ENCODE results near the gene ACTL8.

ACTL8 gene

DNA sequence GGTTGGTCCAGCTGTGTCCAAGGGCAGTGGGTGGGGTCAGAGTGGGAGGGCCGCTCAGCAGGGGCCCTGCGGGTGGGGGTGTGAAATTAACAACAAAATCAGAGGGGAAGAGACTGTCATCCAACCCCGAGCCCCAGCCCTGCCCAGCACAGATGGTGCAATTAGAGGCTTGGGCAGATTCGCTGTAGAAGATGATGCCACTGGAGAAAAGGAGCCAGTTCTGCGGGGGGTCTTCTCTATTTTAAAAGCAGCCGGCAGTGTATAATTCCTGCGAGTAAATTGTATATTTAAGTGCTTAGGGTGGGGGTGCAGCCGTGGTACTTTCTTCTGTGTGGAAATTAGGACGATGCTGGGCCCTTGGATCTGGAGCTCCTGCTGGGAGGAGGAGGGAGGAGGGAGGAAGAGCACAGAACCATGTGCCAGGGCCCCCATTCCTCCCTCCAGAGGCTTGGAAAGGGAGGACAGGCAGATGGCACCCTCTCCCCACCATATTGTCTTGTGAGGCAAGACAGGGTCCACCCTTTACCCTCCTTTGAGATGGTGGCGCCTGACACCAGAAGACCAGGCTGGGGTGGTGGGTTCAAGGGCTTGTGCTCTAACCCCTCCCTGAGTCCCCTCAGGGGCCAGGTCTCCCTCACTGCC is 89.2 kb downstream of the ACTL8 start:
- no peak for DNase-seq (ENCODE audit: low read depth in 2 of 2)

DNA sequence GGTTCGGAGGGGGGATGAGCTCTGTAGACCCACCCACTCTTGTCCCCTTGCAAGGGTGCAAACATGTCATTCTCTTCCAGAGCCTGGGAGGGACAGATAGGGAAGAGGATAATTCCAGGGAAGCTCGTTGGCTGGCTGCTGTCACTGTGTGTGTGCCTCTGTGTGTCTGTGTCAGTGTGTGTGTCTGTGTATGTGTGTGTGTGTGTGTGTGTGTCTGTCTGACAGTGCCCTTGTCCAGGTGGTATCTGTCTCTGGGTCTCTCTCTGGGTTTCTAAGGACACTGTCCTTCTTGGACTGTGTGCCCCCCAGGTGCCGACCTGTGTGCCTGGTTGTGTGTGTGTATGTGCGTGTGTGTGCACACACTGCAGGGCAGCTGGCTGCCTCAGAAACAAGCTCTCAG is 90.5 kb downstream of the ACTL8 start:
- no peak for DNase-seq (ENCODE audit: low read depth in 2 of 2)

DNA sequence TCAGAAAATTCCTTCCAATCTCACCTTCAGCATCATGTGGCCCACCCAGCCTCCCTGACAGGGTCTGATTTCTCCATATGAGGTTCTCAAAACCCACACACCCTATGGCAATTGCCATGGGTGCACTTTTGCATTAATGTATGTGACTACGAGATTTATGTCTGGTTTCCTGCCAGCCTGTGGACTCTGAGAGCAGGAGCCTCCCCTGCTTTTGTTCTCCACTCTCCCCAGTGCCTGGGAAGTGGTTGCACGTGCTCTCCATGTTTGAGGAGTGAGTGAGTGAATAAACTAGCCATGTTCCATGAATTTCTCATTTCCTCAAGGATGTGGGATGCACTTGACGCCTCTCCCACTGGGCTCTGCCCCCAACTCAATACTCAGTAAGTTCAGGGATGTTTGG is 91.2 kb downstream of the ACTL8 start:
- no peak for DNase-seq (ENCODE audit: low read depth in 2 of 2)

DNA sequence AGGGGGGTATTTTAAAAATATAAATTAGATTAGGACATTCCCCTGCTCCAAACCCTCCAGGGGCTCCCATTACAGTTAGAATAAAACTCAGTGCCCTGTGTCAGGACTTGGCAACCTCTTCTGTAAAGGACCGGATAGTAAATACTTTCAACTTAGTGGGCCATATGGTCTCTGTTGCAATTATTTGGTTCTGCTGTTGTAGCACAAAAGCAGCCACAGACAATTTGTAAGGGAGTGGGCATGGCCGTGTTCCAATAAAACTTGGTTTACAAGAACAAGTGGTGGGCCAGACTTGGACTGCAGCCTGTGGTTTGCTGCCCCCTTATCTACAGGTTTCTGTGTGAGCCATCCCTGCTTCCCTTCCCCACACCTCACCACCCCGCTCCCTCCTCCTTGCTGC is 92.0 kb downstream of the ACTL8 start:
- no peak for DNase-seq (ENCODE audit: low read depth in 2 of 2)

DNA sequence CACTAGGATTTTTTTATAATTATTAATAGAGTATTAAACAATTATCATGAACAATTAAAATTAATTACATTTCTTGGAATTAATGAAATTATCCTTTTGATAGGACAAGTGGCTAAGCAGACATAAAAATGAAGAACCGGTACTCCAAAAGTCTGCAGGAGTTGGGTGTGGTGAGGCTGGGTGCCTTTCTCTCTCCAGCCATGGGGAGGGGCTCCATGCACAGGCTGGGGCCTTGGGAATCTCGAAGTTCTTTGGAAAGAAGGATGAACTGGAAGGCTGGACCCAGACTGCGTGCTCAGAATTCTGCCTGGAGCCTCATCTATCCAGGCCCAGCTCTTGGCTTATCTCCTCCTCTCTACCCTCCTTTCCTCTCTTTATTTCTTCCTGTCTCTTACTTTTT is 94.1 kb downstream of the ACTL8 start:
- no peak for DNase-seq (ENCODE audit: low read depth in 2 of 2)

DNA sequence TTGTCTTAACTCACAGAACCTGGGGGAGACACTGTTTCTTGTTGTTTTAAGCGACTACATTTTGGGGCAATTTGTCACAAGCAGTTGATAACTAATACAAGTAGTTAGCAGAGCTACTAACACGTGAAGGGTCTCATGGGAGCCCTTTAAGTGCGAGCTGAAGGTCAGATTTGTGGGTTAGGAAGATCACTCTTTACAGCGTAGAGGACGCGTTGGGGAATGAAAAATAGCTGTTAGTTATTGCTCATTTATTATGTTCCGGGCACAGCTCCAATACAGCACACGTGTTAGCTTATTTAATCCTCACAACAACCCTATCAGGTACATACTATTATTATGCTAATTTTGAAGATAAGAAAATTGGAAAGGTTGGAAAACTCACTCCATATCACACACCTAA is 95.9 kb downstream of the ACTL8 start:
- DNase-seq (ENCODE audit: low read depth in 2 of 2), result no peak

DNA sequence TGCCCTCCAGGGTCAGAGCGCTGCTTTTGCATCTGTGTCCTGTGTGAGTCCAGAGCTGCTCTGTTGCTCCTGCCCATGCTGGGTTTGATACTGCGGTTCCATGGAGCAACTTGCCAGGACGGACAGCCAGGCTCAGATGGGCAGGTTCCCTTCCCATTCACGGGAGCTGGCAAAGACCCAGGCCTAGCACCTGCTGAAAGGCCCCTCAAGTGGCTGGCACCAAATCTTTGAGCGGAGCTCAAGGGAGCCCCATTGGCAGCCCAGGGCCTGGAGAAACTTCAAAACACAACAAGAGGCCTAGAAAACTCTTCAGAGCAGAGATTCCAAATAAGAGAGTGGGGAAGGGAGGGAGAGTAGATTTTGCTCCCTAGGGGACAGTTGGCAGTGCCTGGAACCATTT is 97.2 kb downstream of the ACTL8 start:
- no peak for DNase-seq (ENCODE audit: low read depth in 2 of 2)

DNA sequence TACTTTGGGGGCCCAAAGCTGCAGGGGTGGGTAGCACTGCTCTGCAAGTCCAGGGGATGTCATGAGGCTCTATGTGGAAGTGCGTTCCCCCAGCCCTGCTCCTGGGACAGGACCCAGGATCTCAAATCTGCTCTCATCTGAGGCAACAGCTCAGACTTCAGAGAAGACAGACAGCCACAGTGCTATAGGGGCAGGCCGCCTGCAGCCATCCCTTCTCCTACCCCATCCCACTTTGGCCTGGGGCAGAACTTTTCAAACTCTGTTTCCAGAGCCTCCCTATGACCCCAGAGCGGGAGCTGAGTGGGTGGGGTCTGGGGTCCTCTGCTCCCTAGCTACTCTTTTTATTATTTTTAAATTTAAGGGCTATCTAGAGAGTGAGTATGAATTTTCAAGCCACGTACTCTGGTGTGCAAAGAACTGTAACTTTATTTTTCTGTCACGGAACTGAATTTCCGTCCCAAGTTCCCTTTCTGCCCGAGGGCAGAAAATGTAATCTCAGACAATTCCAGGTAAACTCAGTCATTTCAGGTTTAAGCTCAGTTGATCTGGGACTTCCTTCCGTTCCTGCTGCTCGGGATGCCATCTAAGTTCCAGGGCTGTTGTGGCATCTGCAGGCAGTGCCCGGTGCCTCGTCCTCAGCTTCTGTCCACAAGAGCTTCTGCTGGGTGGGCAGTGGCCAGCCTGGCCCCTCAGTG is 98.3 kb downstream of the ACTL8 start:
- DNase-seq (ENCODE audit: low read depth in 2 of 2), result no peak

DNA sequence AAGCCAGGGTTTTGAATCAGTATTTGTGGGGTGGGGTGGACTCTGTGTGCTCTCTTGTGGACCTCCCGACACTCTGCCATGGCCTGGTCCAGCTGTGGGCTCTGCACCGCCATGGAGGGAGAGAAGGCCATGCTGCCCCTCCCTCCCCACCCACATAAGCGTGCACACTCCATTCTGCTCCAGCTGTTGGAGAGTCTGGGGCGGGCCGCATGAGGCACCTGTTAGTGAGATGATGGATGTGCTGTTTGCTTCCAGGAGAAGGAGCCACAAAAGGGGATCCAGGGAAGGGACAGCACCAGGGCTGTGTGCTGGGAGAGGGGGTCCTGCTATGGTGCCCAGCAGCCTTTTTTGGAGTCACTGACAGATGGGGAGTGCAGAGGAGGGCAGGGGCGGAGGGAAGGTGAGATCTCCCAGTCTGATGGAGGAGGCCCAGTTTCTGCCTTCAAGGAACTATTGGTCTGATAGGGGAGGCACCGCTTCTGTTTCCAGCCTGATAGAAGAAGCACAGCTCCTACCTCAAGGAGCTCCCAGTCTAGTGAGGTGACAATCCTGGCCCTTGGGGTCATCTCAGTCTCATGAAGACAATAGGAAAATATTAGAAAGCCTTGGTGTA is 101.5 kb downstream of the ACTL8 start:
- DNase-seq (ENCODE audit: low read depth in 2 of 2), result no peak

DNA sequence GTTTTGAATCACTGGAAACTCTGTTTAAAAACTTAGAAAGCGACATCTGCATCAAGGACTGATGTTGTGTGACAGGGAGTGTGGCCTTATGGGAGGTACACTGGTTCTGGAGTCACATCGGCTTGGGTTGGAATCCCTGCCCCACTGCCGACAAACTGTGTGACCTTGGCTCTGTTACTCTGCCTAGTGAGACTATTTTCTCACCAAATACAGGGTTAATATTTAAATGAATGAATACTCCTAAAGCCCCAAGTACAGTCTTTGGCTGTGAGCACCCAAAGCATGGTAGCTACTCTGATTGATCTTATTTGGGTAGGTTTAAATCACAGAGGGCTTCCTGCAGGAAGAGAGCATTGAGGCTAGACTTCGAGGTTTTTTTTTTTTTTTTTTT is 102.0 kb downstream of the ACTL8 start:
- DNase-seq (ENCODE audit: low read depth in 2 of 2), result no peak

DNA sequence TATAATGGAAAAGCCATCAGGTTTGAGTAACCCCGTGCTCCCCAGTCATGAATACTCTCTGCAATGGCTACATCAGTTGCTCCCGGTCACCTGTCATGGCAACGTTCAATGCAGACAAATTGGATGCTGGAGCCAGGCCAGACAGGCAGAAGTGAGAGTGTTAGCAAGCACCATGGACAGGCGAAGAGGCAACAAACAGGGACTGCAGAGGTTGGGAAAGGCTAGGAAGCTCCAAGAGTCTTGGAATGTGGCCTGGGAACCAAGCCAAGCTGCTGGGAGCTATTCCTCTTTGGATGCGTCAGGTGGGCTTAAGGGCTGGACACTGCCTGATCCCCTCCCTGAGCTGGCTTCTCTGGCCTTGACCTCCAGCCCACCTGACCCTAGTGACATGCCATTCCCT is 102.9 kb downstream of the ACTL8 start:
- no peak for DNase-seq (ENCODE audit: low read depth in 2 of 2)

DNA sequence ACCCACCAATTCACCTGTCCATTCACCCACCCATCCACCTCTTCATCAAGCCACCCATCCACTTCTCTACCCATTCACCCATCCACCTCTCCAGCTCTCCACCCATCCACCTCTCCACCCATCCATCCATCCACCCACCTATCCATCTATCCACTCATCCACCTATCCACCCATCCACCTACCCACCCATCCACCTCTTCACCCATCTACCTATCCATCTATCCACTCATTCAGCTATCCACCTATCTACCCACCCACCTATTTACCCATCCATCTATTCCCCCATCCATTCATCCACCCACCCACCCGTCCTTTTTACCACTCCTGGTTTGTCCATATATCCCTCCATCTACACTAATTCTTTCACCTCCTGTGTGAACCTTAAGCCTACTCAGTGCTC is 105.7 kb downstream of the ACTL8 start:
- no peak for DNase-seq (ENCODE audit: low read depth in 2 of 2)

DNA sequence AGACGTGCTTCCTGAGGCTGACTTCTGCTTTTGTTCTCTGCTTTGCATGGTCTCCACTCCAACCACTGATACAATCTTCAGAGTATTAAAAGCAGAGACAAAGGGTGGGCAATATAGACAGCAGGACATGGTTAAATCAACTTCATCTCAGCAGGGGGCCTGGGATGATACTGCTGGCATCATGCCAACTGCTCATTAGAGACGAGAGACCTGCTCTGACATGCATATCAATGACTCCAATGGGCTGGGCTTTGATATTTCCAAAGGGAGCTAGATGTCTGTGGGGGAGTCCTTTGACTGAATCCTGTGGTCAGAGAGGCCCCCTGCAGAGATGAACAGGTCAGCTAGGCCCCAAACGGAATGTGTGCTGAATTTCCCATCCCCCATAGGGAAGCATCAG is 106.6 kb downstream of the ACTL8 start:
- DNase-seq (ENCODE audit: low read depth in 2 of 2), result no peak

DNA sequence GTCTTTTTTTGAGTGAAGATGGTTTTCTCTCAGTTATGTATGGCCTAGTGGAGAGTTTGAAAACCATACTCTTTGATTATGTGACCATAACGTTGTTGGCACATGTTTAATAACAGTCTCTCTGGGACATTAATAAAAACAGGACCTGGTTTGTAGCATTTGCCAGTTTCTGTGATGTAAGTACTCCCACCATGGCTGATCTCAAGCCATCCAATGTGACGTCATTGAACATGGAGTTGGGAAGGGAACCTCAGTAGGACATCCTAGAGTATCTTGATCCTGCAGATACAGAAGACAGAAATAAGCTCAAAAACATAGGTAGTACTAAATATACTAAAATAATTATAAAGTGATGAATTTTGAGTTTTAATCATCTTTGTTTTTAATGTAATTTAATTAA is 107.0 kb downstream of the ACTL8 start:
- DNase-seq (ENCODE audit: low read depth in 2 of 2), result no peak

DNA sequence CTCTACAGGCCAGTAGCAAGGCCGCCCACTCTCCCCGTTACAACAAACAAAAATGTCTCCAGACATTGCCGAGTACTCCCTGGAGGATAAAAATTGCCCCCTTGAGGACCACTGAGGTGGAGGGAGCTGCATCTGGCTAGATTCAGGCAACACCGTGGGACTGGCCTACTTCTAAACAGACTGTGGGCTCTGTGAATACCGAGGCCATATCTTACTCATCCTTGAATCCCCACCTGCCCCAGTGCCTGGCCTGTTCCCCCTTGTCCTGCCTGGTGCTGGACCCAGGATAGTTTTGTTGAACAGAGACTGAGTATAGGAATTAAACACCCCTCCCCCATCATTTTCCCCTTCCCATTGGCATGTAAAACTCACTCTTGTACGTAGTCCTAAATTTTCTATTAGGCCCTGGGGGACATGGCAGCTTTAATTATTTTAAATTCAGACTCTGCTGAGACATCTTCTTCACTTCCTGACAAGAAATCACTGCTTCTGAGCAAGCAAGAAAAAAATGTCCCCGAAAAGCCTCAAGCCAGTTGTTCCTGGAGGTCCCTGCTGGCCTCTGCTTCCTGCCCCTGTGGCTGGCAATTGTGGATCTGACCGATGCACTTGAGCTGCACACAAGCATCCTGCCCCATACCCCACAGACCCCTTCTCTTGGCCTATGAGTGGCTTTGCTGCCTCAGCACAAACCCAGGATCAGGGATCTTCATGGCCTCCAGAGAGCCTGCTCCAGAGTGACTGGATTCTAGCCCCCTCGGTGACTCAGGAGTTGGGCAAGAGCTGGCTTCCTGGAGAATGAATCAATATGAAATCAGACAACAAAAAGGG is 111.0 kb downstream of the ACTL8 start:
- no peak for DNase-seq (ENCODE audit: low read depth in 2 of 2)

DNA sequence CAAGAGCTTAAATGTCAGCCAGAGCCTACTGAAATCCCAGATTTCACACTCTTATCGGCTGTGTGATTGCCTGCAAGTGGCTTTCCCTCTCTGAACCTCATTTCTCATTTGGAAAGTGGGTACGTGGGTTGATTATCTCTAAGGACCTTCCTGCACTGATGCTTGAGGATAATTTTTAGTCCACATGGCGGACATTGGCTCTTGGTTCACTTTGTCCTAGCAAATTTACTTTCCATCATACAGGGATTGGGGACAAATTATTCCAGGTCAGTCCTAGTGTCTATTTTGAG is 111.6 kb downstream of the ACTL8 start:
- no peak for DNase-seq (ENCODE audit: low read depth in 2 of 2)

DNA sequence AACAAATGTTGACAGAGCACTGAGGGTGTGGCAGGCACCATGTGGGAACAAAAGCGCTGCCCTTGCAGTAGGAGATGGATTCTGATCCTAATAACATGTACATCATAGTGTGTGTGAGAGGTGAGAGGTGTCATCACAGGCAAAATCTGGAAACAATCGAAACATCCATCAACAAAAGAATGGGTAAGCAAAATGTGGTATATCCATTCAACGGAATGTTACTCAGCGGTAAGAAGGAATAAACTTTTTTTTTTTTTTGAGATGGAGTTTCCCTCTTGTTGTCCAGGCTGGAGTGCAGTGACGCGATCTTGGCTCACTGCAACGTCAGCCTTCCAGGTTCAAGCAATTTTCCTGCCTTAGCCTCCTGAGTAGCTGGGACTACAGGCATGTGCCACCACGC is 112.3 kb downstream of the ACTL8 start:
- DNase-seq (ENCODE audit: low read depth in 2 of 2), result no peak

DNA sequence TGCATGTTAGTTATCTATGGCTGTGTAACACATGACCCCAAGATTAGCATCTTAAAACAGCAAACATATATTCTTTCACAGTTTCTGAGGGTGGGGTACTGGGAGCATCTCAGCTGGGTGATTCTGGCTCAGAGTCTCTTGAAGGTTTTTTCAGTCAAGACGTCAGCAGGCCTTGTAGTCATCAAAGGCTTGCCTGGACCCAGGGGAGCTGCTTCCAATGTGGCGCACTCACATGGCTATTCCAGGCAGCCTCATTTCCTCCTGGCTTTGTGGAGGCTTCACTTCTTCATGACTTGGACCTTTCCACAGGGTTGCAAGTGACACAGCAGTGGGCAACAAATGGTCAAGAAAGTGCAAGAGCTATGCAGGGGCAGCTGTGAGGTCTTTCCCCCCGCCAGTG is 114.7 kb downstream of the ACTL8 start:
- DNase-seq (ENCODE audit: low read depth in 2 of 2), result no peak

DNA sequence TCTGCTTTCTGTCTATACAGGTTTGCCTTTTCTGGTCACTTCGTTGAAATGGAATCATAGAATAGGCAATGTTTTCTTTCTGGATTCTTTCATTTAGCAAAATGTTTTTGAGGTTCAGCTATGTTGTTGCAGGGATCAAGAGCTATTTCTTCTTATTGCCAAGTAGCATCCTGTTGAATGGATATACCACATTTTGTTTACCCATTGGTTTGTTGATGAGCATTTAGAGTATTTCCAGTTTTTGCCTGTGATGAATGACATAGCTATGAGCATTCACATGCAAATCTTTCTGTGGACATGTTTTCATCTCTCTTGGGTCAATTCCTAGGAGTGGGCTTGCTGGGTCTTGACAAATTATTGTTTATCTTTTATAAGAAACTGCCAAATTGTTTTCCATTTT is 115.5 kb downstream of the ACTL8 start:
- DNase-seq (ENCODE audit: low read depth in 2 of 2), result no peak

DNA sequence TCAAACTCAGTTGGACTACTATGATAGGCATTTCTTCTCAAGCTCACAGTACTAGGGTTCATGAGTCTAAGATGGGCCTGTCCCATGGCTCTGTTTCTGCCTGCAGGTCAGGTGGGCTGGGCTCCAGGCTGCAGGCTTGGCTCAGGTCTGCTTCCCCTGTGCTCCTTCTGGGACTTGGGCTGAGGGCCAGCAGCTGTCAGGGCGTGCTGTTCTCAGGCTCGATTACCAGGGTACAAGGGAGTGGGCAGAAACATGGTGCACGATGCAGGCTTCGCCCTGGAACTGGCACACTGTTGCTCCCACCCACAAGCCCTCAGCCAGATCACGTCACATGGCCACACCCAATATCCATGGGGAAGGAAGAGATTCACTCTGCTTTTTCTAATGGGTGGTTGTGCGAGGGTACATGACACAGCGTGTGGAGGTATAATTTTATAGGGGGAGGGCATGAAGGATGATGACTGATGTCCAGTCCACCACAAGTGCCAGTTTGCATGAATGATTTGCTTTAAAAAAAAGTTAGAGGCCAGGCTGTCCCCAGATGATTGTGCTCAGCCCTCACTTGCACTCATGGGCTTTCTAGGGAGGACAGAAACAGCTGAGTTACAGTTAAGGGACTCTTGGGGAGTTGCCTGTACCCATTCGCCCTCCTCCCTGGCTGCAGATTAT is 118.0 kb downstream of the ACTL8 start:
- no peak for DNase-seq (ENCODE audit: low read depth in 2 of 2)

DNA sequence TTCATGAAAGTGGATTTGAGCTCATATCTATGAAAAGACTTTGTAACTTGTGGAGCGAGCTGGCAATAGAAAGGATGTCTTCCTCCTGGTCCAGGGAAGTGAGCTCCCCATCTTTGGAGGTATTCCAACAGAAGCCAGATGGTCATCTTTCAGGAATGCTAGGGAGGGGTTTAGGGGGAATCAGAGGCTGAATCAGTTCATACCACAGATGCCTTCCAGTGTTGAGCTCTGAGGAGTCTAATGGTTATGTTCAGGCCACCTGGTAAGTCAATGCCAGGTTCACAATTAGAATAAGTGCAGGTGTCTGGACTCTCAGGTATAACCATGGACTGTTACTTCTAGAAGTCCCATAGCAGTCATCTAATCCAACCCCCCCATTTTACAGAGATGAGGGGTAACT is 119.1 kb downstream of the ACTL8 start:
- DNase-seq (ENCODE audit: low read depth in 2 of 2), result no peak

DNA sequence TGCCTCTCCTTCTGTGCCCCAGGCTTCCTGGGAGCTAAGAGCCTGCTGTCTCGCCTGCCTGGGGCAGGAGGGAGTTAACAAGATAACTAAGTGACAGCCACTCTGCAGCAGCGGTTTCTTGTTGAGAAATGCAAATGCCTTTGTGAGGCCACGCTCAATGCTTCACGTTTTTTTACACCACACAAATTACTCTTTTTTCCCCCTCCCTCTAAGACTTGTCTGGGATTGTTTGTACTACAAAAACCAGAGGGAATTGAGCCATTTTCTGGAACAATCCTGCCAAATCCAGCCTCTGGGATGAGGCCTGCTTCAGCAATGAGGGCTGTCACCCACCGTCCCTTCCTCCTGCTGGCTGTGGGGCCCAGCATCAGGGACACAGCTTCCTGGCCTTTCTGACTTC is 119.6 kb downstream of the ACTL8 start:
- DNase-seq (ENCODE audit: low read depth in 2 of 2), result no peak
